ENCODE measurements around the gene GTF2IRD1.
"Not testable (repeated sequence)": the region's sequence is repeated elsewhere in the genome, so short reads cannot be mapped to it uniquely, and the experiment has no call there.

Gene GTF2IRD1

GRCh38 chr7:74453322-74454011, at the start of gene GTF2IRD1:
Gene GTF2IRD1, plus strand, starts transcription at chr7:74453906. Its CDS starts 54,175 bp downstream, at chr7:74508081.
- H3K9me3 Mint-ChIP-seq: no peaks in the 10 kb centered on the region
- no peaks in the 10 kb centered on the region for H3K36me3 Mint-ChIP-seq
- H3K27me3 Mint-ChIP-seq: no peaks in the 10 kb centered on the region
- H3K4me1 Mint-ChIP-seq: peaks cover 14% of the 10 kb centered on the region
- H3K4me3 Mint-ChIP-seq: peak within 1 kb of the TSS; percentile 86
- H3K27ac Mint-ChIP-seq: peak within 1 kb of the TSS; percentile 91

- Mint-ChIP-seq H3K4me1 (no peaks in the 10 kb centered on the region), H3K27ac (no peak overlapping the region), H3K27me3 (no peaks in the 10 kb centered on the region), H3K9me3 (no peaks in the 10 kb centered on the region), H3K4me3 (no peak overlapping the region), H3K36me3 (no peaks in the 10 kb centered on the region)
These were observed 49.4 kb upstream of the GTF2IRD1 start for GRCh38 chr7:74404388-74404700.

- Mint-ChIP-seq H3K27me3 (no peaks in the 10 kb centered on the region), H3K9me3 (no peaks in the 10 kb centered on the region), H3K4me3 (no peak overlapping the region), H3K4me1 (no peaks in the 10 kb centered on the region), H3K36me3 (no peaks in the 10 kb centered on the region), H3K27ac (no peak overlapping the region)
These were observed 49.0 kb upstream of the GTF2IRD1 start for GRCh38 chr7:74404741-74405140.

GRCh38 chr7:74405191-74405898, 48.4 kb upstream of the GTF2IRD1 start:
- Mint-ChIP-seq H3K36me3 (no peaks in the 10 kb centered on the region), H3K9me3 (no peaks in the 10 kb centered on the region), H3K4me3 (no peak overlapping the region), H3K27me3 (no peaks in the 10 kb centered on the region), H3K4me1 (no peaks in the 10 kb centered on the region), H3K27ac (no peak overlapping the region)

GRCh38 chr7:74405899-74406512, 47.7 kb upstream of the GTF2IRD1 start:
- H3K4me1 Mint-ChIP-seq: no peaks in the 10 kb centered on the region
- H3K36me3 Mint-ChIP-seq: no peaks in the 10 kb centered on the region
- no peak overlapping the region for H3K27ac Mint-ChIP-seq
- no peaks in the 10 kb centered on the region for H3K27me3 Mint-ChIP-seq
- H3K9me3 Mint-ChIP-seq: no peaks in the 10 kb centered on the region
- H3K4me3 Mint-ChIP-seq: no peak overlapping the region

GRCh38 chr7:74407958-74408357, 45.7 kb upstream of the GTF2IRD1 start:
- Mint-ChIP-seq H3K9me3 (no peaks in the 10 kb centered on the region), H3K27ac (no peak overlapping the region), H3K4me3 (no peak overlapping the region), H3K27me3 (no peaks in the 10 kb centered on the region), H3K4me1 (no peaks in the 10 kb centered on the region), H3K36me3 (no peaks in the 10 kb centered on the region)

GRCh38 chr7:74409571-74409970, 44.1 kb upstream of the GTF2IRD1 start:
- Mint-ChIP-seq H3K4me3 (no peak overlapping the region), H3K36me3 (no peaks in the 10 kb centered on the region), H3K9me3 (no peaks in the 10 kb centered on the region), H3K4me1 (no peaks in the 10 kb centered on the region), H3K27ac (no peak overlapping the region), H3K27me3 (no peaks in the 10 kb centered on the region)

- no peak overlapping the region for H3K4me3 Mint-ChIP-seq
- H3K36me3 Mint-ChIP-seq: no peaks in the 10 kb centered on the region
- no peaks in the 10 kb centered on the region for H3K27me3 Mint-ChIP-seq
- H3K9me3 Mint-ChIP-seq: no peaks in the 10 kb centered on the region
- no peak overlapping the region for H3K27ac Mint-ChIP-seq
- H3K4me1 Mint-ChIP-seq: no peaks in the 10 kb centered on the region
These were observed 42.9 kb upstream of the GTF2IRD1 start for GRCh38 chr7:74410772-74411171.

GRCh38 chr7:74411571-74411970, 42.1 kb upstream of the GTF2IRD1 start:
- not testable (repeated sequence) for H3K9me3 Mint-ChIP-seq, H3K4me1 Mint-ChIP-seq, H3K27ac Mint-ChIP-seq, H3K36me3 Mint-ChIP-seq, H3K27me3 Mint-ChIP-seq, H3K4me3 Mint-ChIP-seq

GRCh38 chr7:74412056-74412455, 41.6 kb upstream of the GTF2IRD1 start:
- no peaks in the 10 kb centered on the region for H3K9me3 Mint-ChIP-seq
- H3K4me3 Mint-ChIP-seq: no peak overlapping the region
- H3K36me3 Mint-ChIP-seq: no peaks in the 10 kb centered on the region
- H3K27me3 Mint-ChIP-seq: no peaks in the 10 kb centered on the region
- H3K4me1 Mint-ChIP-seq: no peaks in the 10 kb centered on the region
- H3K27ac Mint-ChIP-seq: no peak overlapping the region

- H3K36me3 Mint-ChIP-seq: no peaks in the 10 kb centered on the region
- no peaks in the 10 kb centered on the region for H3K27me3 Mint-ChIP-seq
- no peak overlapping the region for H3K4me3 Mint-ChIP-seq
- no peaks in the 10 kb centered on the region for H3K4me1 Mint-ChIP-seq
- H3K9me3 Mint-ChIP-seq: no peaks in the 10 kb centered on the region
- no peak overlapping the region for H3K27ac Mint-ChIP-seq
These were observed 41.1 kb upstream of the GTF2IRD1 start for GRCh38 chr7:74412603-74413002.

- not testable (repeated sequence) for H3K9me3 Mint-ChIP-seq, H3K4me1 Mint-ChIP-seq, H3K36me3 Mint-ChIP-seq, H3K27me3 Mint-ChIP-seq, H3K4me3 Mint-ChIP-seq, H3K27ac Mint-ChIP-seq
These were observed 38.9 kb upstream of the GTF2IRD1 start for GRCh38 chr7:74414595-74415333.

GRCh38 chr7:74417419-74417971, 36.2 kb upstream of the GTF2IRD1 start:
- Mint-ChIP-seq H3K36me3 (no peaks in the 10 kb centered on the region), H3K4me3 (no peak overlapping the region), H3K27ac (no peak overlapping the region), H3K9me3 (no peaks in the 10 kb centered on the region), H3K4me1 (no peaks in the 10 kb centered on the region), H3K27me3 (no peaks in the 10 kb centered on the region)

GRCh38 chr7:74418076-74418475, 35.6 kb upstream of the GTF2IRD1 start:
- Mint-ChIP-seq H3K4me3 (no peak overlapping the region), H3K36me3 (no peaks in the 10 kb centered on the region), H3K9me3 (no peaks in the 10 kb centered on the region), H3K27me3 (no peaks in the 10 kb centered on the region), H3K4me1 (no peaks in the 10 kb centered on the region), H3K27ac (no peak overlapping the region)

GRCh38 chr7:74418538-74418937, 35.2 kb upstream of the GTF2IRD1 start:
- no peaks in the 10 kb centered on the region for H3K4me1 Mint-ChIP-seq
- no peak overlapping the region for H3K27ac Mint-ChIP-seq
- no peaks in the 10 kb centered on the region for H3K27me3 Mint-ChIP-seq
- no peak overlapping the region for H3K4me3 Mint-ChIP-seq
- H3K9me3 Mint-ChIP-seq: no peaks in the 10 kb centered on the region
- H3K36me3 Mint-ChIP-seq: no peaks in the 10 kb centered on the region

GRCh38 chr7:74419232-74419631, 34.5 kb upstream of the GTF2IRD1 start:
- H3K4me3 Mint-ChIP-seq, H3K4me1 Mint-ChIP-seq, H3K9me3 Mint-ChIP-seq, H3K27ac Mint-ChIP-seq, H3K27me3 Mint-ChIP-seq, H3K36me3 Mint-ChIP-seq: not testable (repeated sequence)
